BLaER1 treated with 17β-estradiol and CSF1 and Interleukin-3, amounts not matched to agents 10 nM and 100 nM (cell line): ENCODE measurements around the gene PLXNC1.

Experiments used
- H3K27ac ChIP-seq, 11 experiments: shearing (Covaris generic); formaldehyde crosslinking; 2 replicates each; pipeline ENCODE4 v1.8.1; 2022
- H3K27me3 ChIP-seq, 11 experiments: shearing (Covaris generic); formaldehyde crosslinking; 2 replicates each; pipeline ENCODE4 v1.8.1; 2022
- H3K36me3 ChIP-seq, 11 experiments: shearing (Covaris generic); formaldehyde crosslinking; 2 replicates each; pipeline ENCODE4 v1.8.1; 2022
- H3K4me1 ChIP-seq, 10 experiments: shearing (Covaris generic); formaldehyde crosslinking; 2 replicates each; pipeline ENCODE4 v1.8.1; 2022
- H3K4me2 ChIP-seq, 11 experiments: shearing (Covaris generic); formaldehyde crosslinking; 2 replicates each; pipeline ENCODE4 v1.8.1; 2022
- H3K4me3 ChIP-seq, 10 experiments: shearing (Covaris generic); formaldehyde crosslinking; 2 replicates each; pipeline ENCODE4 v1.8.1; 2022
- H3K9ac ChIP-seq, 11 experiments: shearing (Covaris generic); formaldehyde crosslinking; 2 replicates each; pipeline ENCODE4 v1.8.1; 2022
- H3K9me3 ChIP-seq, 11 experiments: shearing (Covaris generic); formaldehyde crosslinking; replicated peaks in 1 of 11; 2 replicates each; pipeline ENCODE4 v1.8.1; 2022
- H4K20me1 ChIP-seq, 11 experiments: shearing (Covaris generic); formaldehyde crosslinking; 2 replicates each; pipeline ENCODE4 v1.8.1; 2022
- Cebpa-rat ChIP-seq, 11 experiments: shearing (Covaris generic); IDR thresholded peaks; 2 replicates each; pipeline ENCODE4 v1.8.1; 2022

PLXNC1 gene

DNA sequence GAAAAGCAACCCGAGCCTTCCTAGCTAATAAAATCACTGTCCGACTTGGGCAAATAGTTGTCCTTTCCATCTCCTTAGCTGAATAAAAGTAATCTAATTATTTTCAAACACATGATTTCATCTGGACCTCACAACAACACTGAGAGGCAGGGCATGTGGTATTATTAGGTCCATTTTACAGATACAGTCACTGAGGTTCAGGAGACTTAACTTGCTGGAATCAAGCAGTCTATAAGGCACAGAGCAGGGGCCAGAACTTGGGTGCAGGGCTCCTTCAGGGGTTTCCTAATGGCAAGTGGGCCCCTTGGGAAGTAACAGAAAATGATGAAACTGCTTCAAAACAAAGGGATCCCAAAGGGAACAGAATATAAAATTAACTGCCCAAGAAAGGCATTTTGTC lies 15.5 kb downstream of the PLXNC1 start:
- H3K27ac ChIP-seq: no peak overlapping the region
- no peak overlapping the region for H3K9ac ChIP-seq
- no peaks in the 10 kb centered on the region for H3K9me3 ChIP-seq
- H4K20me1 ChIP-seq: peaks cover 0 to 4% (median 0%) of the 10 kb centered on the region in 11 experiments; a peak in 1 of 22 replicates
- no peaks in the 10 kb centered on the region for H3K27me3 ChIP-seq
- TF ChIP-seq Cebpa-rat (IDR thresholded peaks at IDR 0.05): no peak
- peaks cover 0 to 22% (median 5%) of the 10 kb centered on the region in 10 experiments; a peak in 9 of 20 replicates for H3K4me1 ChIP-seq
- H3K4me2 ChIP-seq: no peak overlapping the region
- H3K36me3 ChIP-seq: no peaks in the 10 kb centered on the region
- no peak overlapping the region for H3K4me3 ChIP-seq

DNA sequence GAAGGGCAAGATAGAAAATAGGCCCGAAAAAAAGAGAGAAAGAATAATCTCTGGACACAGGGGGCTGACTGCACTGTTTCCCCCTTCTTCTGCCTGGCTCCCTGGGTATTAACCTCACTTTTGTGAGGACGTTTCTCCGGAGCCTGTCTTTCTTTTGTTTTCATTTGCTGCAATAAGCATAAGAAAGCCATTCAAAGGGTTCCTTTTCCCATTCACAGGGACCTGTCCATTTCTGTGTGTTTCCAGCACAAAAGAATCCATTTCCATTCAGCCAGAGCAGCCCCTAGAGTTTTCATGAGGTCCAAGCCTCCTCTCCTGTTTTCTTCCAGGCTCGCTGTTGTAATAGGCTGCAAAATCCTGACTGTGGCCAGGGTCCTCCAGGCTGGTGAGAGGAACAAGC lies 16.8 kb downstream of the PLXNC1 start:
- no peak overlapping the region for H3K27ac ChIP-seq
- TF ChIP-seq Cebpa-rat (IDR thresholded peaks at IDR 0.05): no peak
- no peaks in the 10 kb centered on the region for H3K27me3 ChIP-seq
- H3K9me3 ChIP-seq: no peaks in the 10 kb centered on the region
- peaks cover 0 to 26% (median 12%) of the 10 kb centered on the region in 10 experiments; a peak in 16 of 20 replicates for H3K4me1 ChIP-seq
- H3K9ac ChIP-seq: no peak overlapping the region
- H3K4me3 ChIP-seq: no peak overlapping the region
- H4K20me1 ChIP-seq: 0 out of 22 replicates have a peak, but pooled peaks cover 0 to 2% (median 0%) of the 10 kb centered on the region in 11 experiments
- H3K4me2 ChIP-seq: peak overlapping the region in 3 of 11 experiments; percentile 12 to 41 (median 34); a peak in 3 of 22 replicates
- peaks cover 0 to 8% (median 0%) of the 10 kb centered on the region in 11 experiments; a peak in 2 of 22 replicates for H3K36me3 ChIP-seq

DNA sequence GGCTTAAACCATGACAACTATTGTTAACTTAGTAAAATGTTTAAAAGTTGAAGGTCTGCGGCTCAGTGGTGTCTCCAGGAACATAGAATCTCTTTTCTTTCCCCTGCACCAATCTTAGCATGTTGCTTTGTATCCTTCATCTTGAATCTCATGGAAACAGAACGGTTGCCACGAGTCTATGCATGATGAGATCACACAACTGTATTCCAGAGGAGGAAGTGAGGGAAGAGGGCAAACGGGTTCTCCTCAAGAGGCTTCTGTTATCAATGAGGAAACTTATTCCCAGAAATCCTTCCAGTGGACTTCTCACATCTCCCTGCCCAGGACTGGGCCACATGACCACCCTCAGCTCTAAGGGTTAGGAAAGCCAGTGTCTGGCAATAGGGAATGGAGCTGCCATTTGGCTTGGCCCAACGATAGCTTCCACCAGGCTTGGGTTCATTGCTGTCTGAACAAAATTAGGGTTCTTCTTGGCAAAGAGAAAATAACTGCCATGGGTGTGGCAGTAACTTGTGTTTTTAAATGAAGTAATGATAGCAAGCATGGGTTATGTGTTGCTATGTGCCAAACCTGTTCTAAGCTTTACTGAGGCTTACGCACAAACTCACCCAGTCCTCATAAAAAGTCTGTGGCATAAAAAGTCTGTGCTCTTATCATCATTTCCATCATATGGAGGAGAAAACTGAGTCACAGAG lies 17.4 kb downstream of the PLXNC1 start:
- Histone ChIP-seq H3K4me1 (peaks cover 6 to 33% (median 19%) of the 10 kb centered on the region in 10 experiments), H3K9me3 (no peaks in the 10 kb centered on the region), H3K4me2 (peak overlapping the region in 2 of 11 experiments; percentile 15 to 27; a peak in 3 of 22 replicates), H3K9ac (no peak overlapping the region), H3K27ac (no peak overlapping the region), H3K4me3 (no peak overlapping the region), H3K27me3 (no peaks in the 10 kb centered on the region), H3K36me3 (peaks cover 0 to 10% (median 0%) of the 10 kb centered on the region in 11 experiments; a peak in 2 of 22 replicates), H4K20me1 (no peaks in the 10 kb centered on the region)
- no peak for TF ChIP-seq Cebpa-rat (IDR thresholded peaks at IDR 0.05)

DNA sequence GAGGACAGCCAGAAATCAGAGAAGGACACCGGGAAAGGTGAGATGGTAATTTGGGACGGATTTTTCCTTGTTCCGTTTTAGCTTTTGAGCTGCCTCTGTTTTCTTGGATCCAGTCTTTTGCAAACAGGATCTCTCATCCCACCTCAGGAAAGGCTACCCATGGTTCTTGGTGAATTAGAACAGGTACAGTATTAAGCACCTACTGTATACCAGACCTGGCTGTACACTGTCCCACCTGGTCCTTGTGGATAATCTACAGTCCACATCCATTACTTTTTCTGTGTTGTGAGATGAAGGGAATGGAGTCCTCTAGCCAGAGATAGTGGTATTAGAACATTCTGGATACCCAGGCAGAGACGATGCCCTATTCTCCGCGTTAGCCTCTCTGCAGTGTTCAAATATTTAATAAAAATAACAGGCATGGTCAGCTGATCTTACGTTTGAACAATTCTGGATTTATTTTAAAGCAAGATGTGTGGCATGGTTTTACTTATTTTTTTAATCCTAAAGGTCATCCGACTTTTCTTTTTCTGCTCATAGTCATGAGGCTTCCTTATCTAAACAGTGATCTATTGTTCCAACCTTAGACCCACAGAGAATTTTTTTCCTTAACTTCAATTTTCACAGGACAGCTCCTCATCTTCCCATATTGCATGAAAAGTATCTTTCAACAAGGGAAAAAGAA lies 18.8 kb downstream of the PLXNC1 start:
- Histone ChIP-seq H3K9me3 (no peaks in the 10 kb centered on the region), H4K20me1 (no peaks in the 10 kb centered on the region), H3K27ac (no peak overlapping the region), H3K4me1 (peaks cover 20 to 47% (median 33%) of the 10 kb centered on the region in 10 experiments), H3K36me3 (peaks cover 0 to 15% (median 0%) of the 10 kb centered on the region in 11 experiments; a peak in 2 of 22 replicates), H3K9ac (no peak overlapping the region), H3K4me2 (no peak overlapping the region), H3K4me3 (no peak overlapping the region), H3K27me3 (no peaks in the 10 kb centered on the region)
- no peak for TF ChIP-seq Cebpa-rat (IDR thresholded peaks at IDR 0.05)

DNA sequence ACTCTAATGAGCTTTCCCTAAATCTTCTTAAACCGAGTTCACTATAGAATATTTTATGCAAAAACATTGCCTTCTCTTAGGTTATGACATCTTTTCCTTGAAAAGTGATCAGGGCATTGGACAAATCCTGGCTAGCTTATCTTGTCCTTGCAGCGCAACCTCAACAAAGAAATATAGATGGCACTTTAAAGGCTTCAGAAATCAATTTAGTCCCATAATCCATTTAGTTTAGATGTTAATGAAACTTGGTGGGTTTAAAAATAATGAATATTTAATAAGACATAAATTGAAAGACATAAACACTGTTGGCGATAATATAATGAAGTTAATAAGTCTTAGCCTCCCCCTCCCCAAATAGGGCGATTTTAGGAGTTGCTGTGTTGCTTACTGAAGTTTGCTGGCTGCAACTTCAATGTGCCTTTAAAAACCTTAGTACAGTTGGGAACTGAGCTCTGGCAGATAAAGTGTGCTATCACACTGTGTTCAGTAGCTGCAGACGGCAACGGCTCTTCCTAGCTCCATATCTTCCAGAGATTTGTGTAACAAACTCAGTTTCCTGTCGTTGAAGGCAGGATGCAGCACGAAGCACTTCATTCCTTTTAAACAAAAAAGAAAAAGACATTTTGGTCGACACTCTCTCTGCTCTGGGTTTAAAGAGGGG lies 19.5 kb downstream of the PLXNC1 start:
- Histone ChIP-seq H3K36me3 (peaks cover 0 to 15% (median 0%) of the 10 kb centered on the region in 11 experiments; a peak in 2 of 22 replicates), H3K27ac (no peak overlapping the region), H3K9me3 (no peaks in the 10 kb centered on the region), H3K4me2 (peak overlapping the region in 2 of 11 experiments; percentile 2 to 14; a peak in 2 of 22 replicates), H4K20me1 (no peaks in the 10 kb centered on the region), H3K27me3 (no peaks in the 10 kb centered on the region), H3K4me1 (peaks cover 27 to 54% (median 39%) of the 10 kb centered on the region in 10 experiments), H3K4me3 (no peak overlapping the region), H3K9ac (no peak overlapping the region)
- no peak for TF ChIP-seq Cebpa-rat (IDR thresholded peaks at IDR 0.05)

DNA sequence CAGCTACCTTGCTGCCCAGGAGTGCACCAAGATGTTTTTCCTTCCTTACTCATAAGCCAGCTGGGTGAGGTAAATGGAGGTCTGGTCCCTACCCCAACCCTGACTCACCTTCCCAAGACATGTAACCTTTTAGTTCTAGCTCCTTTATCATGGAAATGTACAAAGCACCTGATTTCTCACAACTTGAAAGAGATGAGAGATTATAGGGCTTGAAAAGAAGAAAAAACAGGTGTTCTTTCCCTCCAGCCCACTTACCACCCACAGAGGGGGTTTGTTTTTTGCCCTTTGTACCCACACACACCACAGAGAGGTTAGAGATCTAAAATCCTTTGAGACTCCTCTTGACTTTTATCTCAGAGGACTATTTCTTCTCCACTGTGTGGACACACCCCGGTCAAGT lies 21.1 kb downstream of the PLXNC1 start:
- no peak for TF ChIP-seq Cebpa-rat (IDR thresholded peaks at IDR 0.05)
- Histone ChIP-seq H3K9ac (no peak overlapping the region), H3K4me3 (no peak overlapping the region), H3K27ac (no peak overlapping the region), H3K36me3 (peaks cover 0 to 15% (median 0%) of the 10 kb centered on the region in 11 experiments; a peak in 2 of 22 replicates), H3K4me1 (peaks cover 43 to 64% (median 55%) of the 10 kb centered on the region in 10 experiments), H3K9me3 (no peaks in the 10 kb centered on the region), H4K20me1 (no peaks in the 10 kb centered on the region), H3K4me2 (peak overlapping the region in 3 of 11 experiments; percentile 16 to 97 (median 88); a peak in 5 of 22 replicates), H3K27me3 (no peaks in the 10 kb centered on the region)

DNA sequence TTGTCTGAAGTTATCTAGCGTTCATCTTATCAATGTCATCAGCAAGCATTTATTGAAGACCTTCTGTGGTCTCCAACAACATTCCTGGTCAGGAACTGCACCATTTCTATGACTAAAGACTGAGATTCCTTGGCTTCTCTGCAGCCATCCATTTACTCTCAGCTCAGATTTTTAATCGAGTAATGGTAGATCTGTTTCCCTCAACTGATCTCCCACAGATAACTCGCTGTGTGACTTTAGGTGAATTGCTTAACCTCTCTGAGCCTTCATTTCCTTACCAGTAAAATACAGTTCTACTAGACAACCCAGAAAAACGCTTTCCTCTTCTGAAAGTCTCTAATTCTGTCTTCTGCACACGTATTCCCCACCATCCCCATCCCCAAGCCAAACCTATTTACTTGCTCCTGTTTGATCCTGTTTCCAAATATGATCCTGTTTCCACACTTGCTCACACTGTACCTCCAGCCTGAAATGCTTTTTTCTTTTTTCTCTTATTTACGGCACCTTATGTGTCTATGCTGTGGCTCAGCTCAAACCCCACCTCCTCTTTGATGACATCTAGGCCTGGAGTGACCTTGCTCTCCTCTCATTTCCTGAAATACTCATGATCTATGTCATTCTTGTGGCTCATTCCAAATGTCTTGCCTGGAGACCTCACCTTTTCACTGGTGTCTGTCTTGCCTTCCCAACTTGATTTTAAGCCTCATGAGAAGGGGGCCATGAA lies 21.8 kb downstream of the PLXNC1 start:
- Histone ChIP-seq H3K9ac (no peak overlapping the region), H3K27ac (peak overlapping the region in 3 of 11 experiments; percentile 87 to 90 (median 89); a peak in 1 of 22 replicates), H3K4me1 (peaks cover 50 to 64% (median 58%) of the 10 kb centered on the region in 10 experiments), H3K9me3 (no peaks in the 10 kb centered on the region), H3K4me3 (no peak overlapping the region), H3K27me3 (no peaks in the 10 kb centered on the region), H3K36me3 (peaks cover 0 to 15% (median 0%) of the 10 kb centered on the region in 11 experiments; a peak in 2 of 22 replicates), H3K4me2 (peak overlapping the region; percentile 86 to 97 (median 88); a peak in 20 of 22 replicates), H4K20me1 (no peaks in the 10 kb centered on the region)
- no peak for TF ChIP-seq Cebpa-rat (IDR thresholded peaks at IDR 0.05)
